Measurements from ENCODE around the gene TMEM40.

The TMEM40 gene

GRCh38 chr3:12700800-12701199, 58.3 kb downstream of the TMEM40 start (continued):
- TF ChIP-seq PRDM4 (tag by site-specific recombination; IDR thresholded peaks at IDR 0.05) (no peak), ZNF26 (tag by site-specific recombination; IDR thresholded peaks at IDR 0.05) (no peak), ZNF426 (tag by site-specific recombination; IDR thresholded peaks at IDR 0.05) (no peak)

- Histone ChIP-seq H3K4me1 (ENCODE audit: control insufficient read depth, insufficient read depth, low read length) (no peaks in the 10 kb centered on the region), H3K4me3 (ENCODE audit: low read depth, low read length) (no peak overlapping the region), H3K9me3 (ENCODE audit: control insufficient read depth, insufficient read depth, low read depth, low read length) (no peaks in the 10 kb centered on the region), H3K36me3 (ENCODE audit: control insufficient read depth in 2 of 2, insufficient read depth in 1 of 2, low read length in 2 of 2) (no peaks in the 10 kb centered on the region), H3K27ac (ENCODE audit: extremely low read depth, low read depth, low read length) (no peak overlapping the region)
- ChIA-PET CTCF (interaction anchor here (0.6 to 3.5 kb wide), 5 partner anchors 10 to 184 kb away, joined by 3 to 17 read pairs (median 3); no protein-coding TSS in a partner anchor), POLR2A (no interaction called here)
- peak; percentile 95 for TF ChIP-seq ZNF768 (tag by site-specific recombination; IDR thresholded peaks at IDR 0.05)
- TF ChIP-seq ZNF580 (tag by site-specific recombination; IDR thresholded peaks at IDR 0.05): peak; percentile 54; the same call in 1 of the 2 replicates
- no peak for TF ChIP-seq GFI1B (tag by site-specific recombination; IDR thresholded peaks at IDR 0.05)
These were observed 63.1 kb downstream of the TMEM40 start for GRCh38 chr3:12695916-12696315.

- POLR2A ChIA-PET: no interaction called here
- Histone ChIP-seq H3K27ac (ENCODE audit: extremely low read depth, low read depth, low read length) (no peak overlapping the region), H3K4me1 (ENCODE audit: control insufficient read depth, insufficient read depth, low read length) (no peaks in the 10 kb centered on the region), H3K36me3 (ENCODE audit: control insufficient read depth in 2 of 2, insufficient read depth in 1 of 2, low read length in 2 of 2) (no peaks in the 10 kb centered on the region), H3K9me3 (ENCODE audit: control insufficient read depth, insufficient read depth, low read depth, low read length) (no peaks in the 10 kb centered on the region), H3K4me3 (ENCODE audit: low read depth, low read length) (no peak overlapping the region)
- TF ChIP-seq ZEB2 (tag by site-specific recombination; IDR thresholded peaks at IDR 0.05): no peak
- TF ChIP-seq ZNF777 (tag by site-specific recombination; IDR thresholded peaks at IDR 0.05; ENCODE audit: borderline replicate concordance): no peak
- TF ChIP-seq ZNF148 (tag by site-specific recombination; IDR thresholded peaks at IDR 0.05; ENCODE audit: borderline replicate concordance): no peak
- TF ChIP-seq ZNF416 (tag by site-specific recombination; IDR thresholded peaks at IDR 0.05): no peak
- CTCF ChIA-PET: interaction anchor here (0.6 to 3.5 kb wide), 5 partner anchors 11 to 103 kb away, joined by 3 to 17 read pairs (median 4); no protein-coding TSS in a partner anchor
These were observed 63.9 kb downstream of the TMEM40 start for GRCh38 chr3:12695112-12695511.

- no peak overlapping the region for H3K4me3 ChIP-seq (ENCODE audit: low read depth, low read length)
- no peaks in the 10 kb centered on the region for H3K9me3 ChIP-seq (ENCODE audit: control insufficient read depth, insufficient read depth, low read depth, low read length)
- no peaks in the 10 kb centered on the region for H3K4me1 ChIP-seq (ENCODE audit: control insufficient read depth, insufficient read depth, low read length)
- ChIA-PET POLR2A (no interaction called here), CTCF (no interaction called here)
- H3K27ac ChIP-seq (ENCODE audit: extremely low read depth, low read depth, low read length): no peak overlapping the region
- H3K36me3 ChIP-seq (ENCODE audit: control insufficient read depth in 2 of 2, insufficient read depth in 1 of 2, low read length in 2 of 2): no peaks in the 10 kb centered on the region
- TF ChIP-seq ZNF76 (tag by site-specific recombination; IDR thresholded peaks at IDR 0.05; ENCODE audit: borderline replicate concordance, low read depth) (no peak), ZNF580 (tag by site-specific recombination; IDR thresholded peaks at IDR 0.05) (peak; percentile 33; the same call in 1 of the 2 replicates)
These were observed 66.6 kb downstream of the TMEM40 start for GRCh38 chr3:12692444-12692843.

All from HEK293 (cell line).